ENCODE measurements around the gene CADM2. TPM values are rescaled to one million over a fixed set of nuclear protein-coding genes. Genes with fewer than 3 reads are reported as not detected.

Gene CADM2
- total RNA-seq, 1 donor from 2014 or later: 2.9 TPM

DNA sequence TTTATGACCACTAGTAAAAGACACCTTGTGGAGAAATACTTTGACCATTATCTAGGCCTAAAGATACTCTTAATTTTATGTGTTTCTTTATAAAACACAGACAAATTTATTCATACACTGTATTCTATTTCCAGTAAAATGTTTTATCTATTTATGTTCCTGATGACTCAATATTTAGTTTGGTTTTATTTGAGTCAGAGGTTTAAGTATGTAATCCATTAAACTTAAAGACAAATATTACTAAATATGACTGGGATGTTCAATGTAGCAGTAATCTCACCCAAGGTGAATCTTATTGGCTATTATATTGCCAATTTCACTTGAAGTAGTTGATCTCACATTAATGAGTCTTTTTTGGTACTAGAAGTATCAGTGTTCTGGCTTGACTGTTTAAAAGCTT, 799.7 kb downstream of the CADM2 start:
- H3K79me2 ChIP-seq (ENCODE audit: insufficient read depth, low read length): no peaks in the 10 kb centered on the region
- TF ChIP-seq, protein P1, sequence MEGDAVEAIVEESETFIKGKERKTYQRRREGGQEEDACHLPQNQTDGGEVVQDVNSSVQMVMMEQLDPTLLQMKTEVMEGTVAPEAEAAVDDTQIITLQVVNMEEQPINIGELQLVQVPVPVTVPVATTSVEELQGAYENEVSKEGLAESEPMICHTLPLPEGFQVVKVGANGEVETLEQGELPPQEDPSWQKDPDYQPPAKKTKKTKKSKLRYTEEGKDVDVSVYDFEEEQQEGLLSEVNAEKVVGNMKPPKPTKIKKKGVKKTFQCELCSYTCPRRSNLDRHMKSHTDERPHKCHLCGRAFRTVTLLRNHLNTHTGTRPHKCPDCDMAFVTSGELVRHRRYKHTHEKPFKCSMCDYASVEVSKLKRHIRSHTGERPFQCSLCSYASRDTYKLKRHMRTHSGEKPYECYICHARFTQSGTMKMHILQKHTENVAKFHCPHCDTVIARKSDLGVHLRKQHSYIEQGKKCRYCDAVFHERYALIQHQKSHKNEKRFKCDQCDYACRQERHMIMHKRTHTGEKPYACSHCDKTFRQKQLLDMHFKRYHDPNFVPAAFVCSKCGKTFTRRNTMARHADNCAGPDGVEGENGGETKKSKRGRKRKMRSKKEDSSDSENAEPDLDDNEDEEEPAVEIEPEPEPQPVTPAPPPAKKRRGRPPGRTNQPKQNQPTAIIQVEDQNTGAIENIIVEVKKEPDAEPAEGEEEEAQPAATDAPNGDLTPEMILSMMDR (IDR thresholded peaks at IDR 0.05; ENCODE audit: insufficient read depth, low read depth, low read length): no peak
- TF ChIP-seq EZH2 (IDR thresholded peaks at IDR 0.05; ENCODE audit: insufficient read depth, low read length): no peak
- no peaks in the 10 kb centered on the region for H3K27me3 ChIP-seq (ENCODE audit: insufficient read depth, low read length)
- H3K4me3 ChIP-seq (ENCODE audit: insufficient read depth, low read depth, low read length): no peak overlapping the region
- peaks cover 2% of the 10 kb centered on the region for H3K4me1 ChIP-seq (ENCODE audit: insufficient read depth, low read length)
- Mint-ChIP-seq H3K27me3 (ENCODE audit: low read depth, unreplicated experiment) (no peaks in the 10 kb centered on the region), H3K9me3 (ENCODE audit: unreplicated experiment) (no peaks in the 10 kb centered on the region), H3K4me3 (ENCODE audit: unreplicated experiment) (no peak overlapping the region), H3K27ac (ENCODE audit: unreplicated experiment) (no peak overlapping the region), H3K4me1 (ENCODE audit: low read depth, unreplicated experiment) (no peaks in the 10 kb centered on the region), H3K36me3 (ENCODE audit: low read depth, unreplicated experiment) (no peaks in the 10 kb centered on the region)
- no peak overlapping the region for H3K9ac ChIP-seq (ENCODE audit: low read length)
- DNase-seq (ENCODE audit: low read depth): no peak
- H3K9me3 ChIP-seq (ENCODE audit: insufficient read depth, low read depth, low read length): no peaks in the 10 kb centered on the region
- no peak overlapping the region for H3K4me2 ChIP-seq (ENCODE audit: low read length)
- no peak overlapping the region for H3K27ac ChIP-seq (ENCODE audit: low read depth, low read length)
- no peaks in the 10 kb centered on the region for H3K36me3 ChIP-seq (ENCODE audit: insufficient read depth, low read length)
- H4K20me1 ChIP-seq (ENCODE audit: insufficient read depth, low read length): no peaks in the 10 kb centered on the region
- no peak overlapping the region for H2AFZ ChIP-seq (ENCODE audit: low read depth, low read length)
- no peak for FAIRE-seq

DNA sequence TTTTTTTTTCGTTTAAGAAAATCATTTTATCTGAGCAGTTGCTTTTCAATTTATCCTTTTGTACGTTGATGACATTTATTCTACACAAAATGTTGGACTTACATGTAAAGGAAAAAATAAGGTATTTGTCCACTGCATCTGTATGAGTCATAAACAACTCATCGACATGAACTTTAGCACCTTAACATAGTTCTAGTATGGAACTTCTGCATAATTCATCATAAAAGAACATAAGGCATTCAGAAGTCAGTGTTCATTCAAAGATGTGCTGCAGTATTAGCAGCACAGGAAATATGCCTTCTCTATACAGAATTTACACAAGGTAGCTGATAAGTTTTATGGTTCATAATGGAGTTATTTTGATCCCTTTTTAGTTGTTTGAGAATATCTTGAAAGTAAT, 801.6 kb downstream of the CADM2 start:
- H3K4me3 Mint-ChIP-seq (ENCODE audit: unreplicated experiment): no peak overlapping the region
- H3K9ac ChIP-seq (ENCODE audit: low read length): no peak overlapping the region
- no peaks in the 10 kb centered on the region for H3K4me1 Mint-ChIP-seq (ENCODE audit: low read depth, unreplicated experiment)
- no peaks in the 10 kb centered on the region for H3K36me3 Mint-ChIP-seq (ENCODE audit: low read depth, unreplicated experiment)
- H3K36me3 ChIP-seq (ENCODE audit: insufficient read depth, low read length): no peaks in the 10 kb centered on the region
- H3K9me3 Mint-ChIP-seq (ENCODE audit: unreplicated experiment): no peaks in the 10 kb centered on the region
- FAIRE-seq (no peak), DNase-seq (ENCODE audit: low read depth) (no peak)
- no peak overlapping the region for H3K27ac Mint-ChIP-seq (ENCODE audit: unreplicated experiment)
- no peaks in the 10 kb centered on the region for H3K27me3 Mint-ChIP-seq (ENCODE audit: low read depth, unreplicated experiment)
- H3K79me2 ChIP-seq (ENCODE audit: insufficient read depth, low read length): no peaks in the 10 kb centered on the region
- H3K4me3 ChIP-seq (ENCODE audit: insufficient read depth, low read depth, low read length): no peak overlapping the region
- no peaks in the 10 kb centered on the region for H4K20me1 ChIP-seq (ENCODE audit: insufficient read depth, low read length)
- H2AFZ ChIP-seq (ENCODE audit: low read depth, low read length): no peak overlapping the region
- peaks cover 2% of the 10 kb centered on the region for H3K4me1 ChIP-seq (ENCODE audit: insufficient read depth, low read length)
- H3K4me2 ChIP-seq (ENCODE audit: low read length): no peak overlapping the region
- no peak overlapping the region for H3K27ac ChIP-seq (ENCODE audit: low read depth, low read length)
- TF ChIP-seq EZH2 (IDR thresholded peaks at IDR 0.05; ENCODE audit: insufficient read depth, low read length): no peak
- TF ChIP-seq, protein P1 (IDR thresholded peaks at IDR 0.05; ENCODE audit: insufficient read depth, low read depth, low read length): no peak
- no peaks in the 10 kb centered on the region for H3K27me3 ChIP-seq (ENCODE audit: insufficient read depth, low read length)
- H3K9me3 ChIP-seq (ENCODE audit: insufficient read depth, low read depth, low read length): no peaks in the 10 kb centered on the region

DNA sequence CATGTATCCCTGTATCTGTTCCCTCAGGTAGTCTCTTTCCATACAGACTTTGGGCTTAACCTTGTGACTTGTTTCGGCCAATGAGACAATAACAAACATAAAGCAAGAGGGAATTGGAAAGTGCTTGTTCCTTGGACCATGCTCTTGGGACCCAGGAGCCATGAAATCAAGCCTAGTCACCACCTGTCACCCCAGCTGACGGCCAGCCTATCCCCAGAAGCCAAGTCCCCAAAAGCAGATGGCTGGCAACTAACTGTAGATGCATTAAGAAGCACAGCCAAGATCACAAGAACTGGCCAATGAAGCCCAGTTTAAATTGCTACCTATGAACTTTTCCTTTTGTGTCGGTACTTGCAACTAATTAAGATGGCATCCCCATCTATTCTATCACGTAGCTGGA, 822.0 kb downstream of the CADM2 start:
- Histone ChIP-seq H4K20me1 (ENCODE audit: insufficient read depth, low read length) (no peaks in the 10 kb centered on the region), H3K9ac (ENCODE audit: low read length) (no peak overlapping the region), H3K27me3 (ENCODE audit: insufficient read depth, low read length) (no peaks in the 10 kb centered on the region), H3K4me2 (ENCODE audit: low read length) (no peak overlapping the region), H3K4me1 (ENCODE audit: insufficient read depth, low read length) (no peaks in the 10 kb centered on the region), H3K27ac (ENCODE audit: low read depth, low read length) (no peak overlapping the region), H2AFZ (ENCODE audit: low read depth, low read length) (no peak overlapping the region), H3K4me3 (ENCODE audit: insufficient read depth, low read depth, low read length) (no peak overlapping the region), H3K79me2 (ENCODE audit: insufficient read depth, low read length) (no peaks in the 10 kb centered on the region), H3K9me3 (ENCODE audit: insufficient read depth, low read depth, low read length) (no peaks in the 10 kb centered on the region), H3K36me3 (ENCODE audit: insufficient read depth, low read length) (no peaks in the 10 kb centered on the region)
- H3K9me3 Mint-ChIP-seq (ENCODE audit: unreplicated experiment): no peaks in the 10 kb centered on the region
- H3K4me1 Mint-ChIP-seq (ENCODE audit: low read depth, unreplicated experiment): no peaks in the 10 kb centered on the region
- FAIRE-seq: no peak
- no peak overlapping the region for H3K27ac Mint-ChIP-seq (ENCODE audit: unreplicated experiment)
- H3K27me3 Mint-ChIP-seq (ENCODE audit: low read depth, unreplicated experiment): no peaks in the 10 kb centered on the region
- TF ChIP-seq EZH2 (IDR thresholded peaks at IDR 0.05; ENCODE audit: insufficient read depth, low read length): no peak
- TF ChIP-seq, protein P1 (IDR thresholded peaks at IDR 0.05; ENCODE audit: insufficient read depth, low read depth, low read length): no peak
- H3K4me3 Mint-ChIP-seq (ENCODE audit: unreplicated experiment): no peak overlapping the region
- H3K36me3 Mint-ChIP-seq (ENCODE audit: low read depth, unreplicated experiment): no peaks in the 10 kb centered on the region
- no peak for DNase-seq (ENCODE audit: low read depth)
